Ishikawa (cell line): Measurements from ENCODE around the gene ATP1A4.

ENCODE experiments used
- MAX ChIP-seq: IDR thresholded peaks from 2 replicates; pipeline ENCODE4 v1.6.1; 2012
- NFIC ChIP-seq: IDR thresholded peaks from 2 replicates; pipeline ENCODE4 v1.6.1; 2012
- RAD21 ChIP-seq: IDR thresholded peaks from 2 replicates; pipeline ENCODE4 v1.6.1; 2012; ENCODE audit warnings: low read depth
- TAF1 ChIP-seq: IDR thresholded peaks from 2 replicates; pipeline ENCODE4 v1.6.1; 2012; ENCODE audit warnings: low read depth, mild to moderate bottlenecking
- YY1 ChIP-seq: IDR thresholded peaks from 2 replicates; pipeline ENCODE4 v1.6.1; 2012; ENCODE audit warnings: low read depth

GRCh38 chr1:160124705-160125478 lies 26.5 kb upstream of the ATP1A4 start:
- TF ChIP-seq TAF1 (no peak), RAD21 (no peak; the same call in 1 of the 2 replicates), YY1 (no peak), NFIC (peak; percentile 77), MAX (peak; percentile 52; the same call in 1 of the 2 replicates)
